ENCODE data around the gene PFKL.
"Not testable (repeated sequence)": the region's sequence is repeated elsewhere in the genome, so short reads cannot be mapped to it uniquely, and the experiment has no call there.

PFKL gene

DNA sequence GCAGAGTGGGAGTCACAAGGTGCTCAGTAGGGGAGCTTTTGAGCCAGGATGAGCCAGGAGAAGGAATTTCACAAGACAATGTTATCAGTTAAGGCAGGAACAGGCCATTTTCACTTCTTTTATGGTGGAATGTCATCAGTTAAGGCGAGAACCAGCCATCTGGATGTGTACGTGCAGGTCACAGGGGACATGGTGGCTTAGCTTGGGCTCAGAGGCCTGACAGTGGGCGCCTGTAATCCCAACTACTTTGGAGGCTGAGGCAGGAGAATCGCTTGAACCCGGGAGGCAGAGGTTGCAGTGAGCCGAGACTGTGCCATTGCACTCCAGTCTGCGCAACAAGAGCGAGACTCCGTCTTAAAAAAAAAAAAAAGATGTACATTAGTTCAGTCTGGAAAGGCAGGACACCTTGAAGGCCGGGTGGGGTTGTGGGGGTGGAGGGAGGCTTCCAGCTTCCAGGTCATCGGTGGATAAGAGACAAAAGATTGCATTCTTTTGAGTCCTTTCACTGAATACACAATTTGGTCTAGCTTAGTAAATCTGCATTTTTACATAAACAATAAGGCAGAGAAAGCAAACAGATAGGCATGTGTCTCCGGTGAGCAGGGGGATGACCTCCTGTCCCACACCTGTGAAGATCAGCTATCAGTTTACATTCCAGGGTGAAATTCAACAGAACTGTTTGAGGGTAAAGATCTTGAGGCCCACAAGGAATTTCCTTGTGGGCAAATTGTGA is 42.0 kb downstream of the PFKL start:
- not testable (repeated sequence) for DNase-seq (ENCODE audit: low read depth in 2 of 2, low spot score in 1 of 2)

DNA sequence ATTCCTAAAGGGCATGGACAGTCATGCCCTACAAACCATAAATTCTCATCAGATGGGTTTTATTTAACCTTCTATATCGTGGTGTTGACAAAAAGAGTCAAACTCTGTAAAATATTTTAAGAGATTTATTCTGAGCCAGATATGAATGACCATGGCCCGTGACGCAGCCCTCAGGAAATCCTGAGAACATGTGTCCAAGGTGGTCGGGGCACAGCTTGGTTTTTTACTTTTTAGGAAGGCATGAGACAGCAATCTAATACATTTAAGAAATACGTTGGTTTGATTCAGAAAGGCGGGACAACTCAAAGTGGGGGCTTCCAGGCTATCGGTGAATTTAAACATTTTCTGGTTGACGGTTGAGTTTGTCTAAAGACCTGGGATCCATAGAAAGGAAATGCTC is 43.1 kb downstream of the PFKL start:
- DNase-seq (ENCODE audit: low read depth in 2 of 2, low spot score in 1 of 2): not testable (repeated sequence)

DNA sequence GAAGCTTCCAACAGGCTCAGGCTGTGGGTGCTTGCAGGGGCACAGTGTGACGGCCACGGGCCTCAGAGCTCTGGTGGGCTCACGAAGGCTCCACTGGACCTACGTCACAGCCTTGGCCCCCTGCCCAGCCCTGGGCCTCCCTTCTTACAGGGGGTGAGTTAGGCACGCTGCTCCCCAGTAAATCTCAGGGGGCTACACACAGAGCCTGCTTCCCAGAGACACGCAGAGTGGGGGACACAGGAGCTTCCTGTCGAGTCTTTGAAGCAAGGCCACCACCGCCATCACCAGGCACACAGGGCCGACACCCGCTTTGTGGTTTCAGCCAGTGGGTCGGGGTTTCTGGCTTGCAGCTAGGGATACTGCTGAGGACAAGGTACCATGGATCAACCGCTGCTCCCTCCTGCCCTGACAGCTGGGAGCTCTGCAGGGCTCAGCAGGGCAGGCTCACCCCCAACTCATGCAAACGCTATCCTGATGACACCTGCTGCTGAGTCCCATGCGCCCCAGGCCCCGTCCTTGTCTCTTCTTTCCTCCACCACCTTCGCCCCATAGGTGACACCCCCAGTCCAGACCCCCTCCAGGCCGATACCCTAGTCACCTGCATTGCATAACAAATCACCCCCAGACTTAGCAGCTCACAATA is 44.8 kb downstream of the PFKL start:
- DNase-seq (ENCODE audit: low read depth in 2 of 2, low spot score in 1 of 2): no peak

DNA sequence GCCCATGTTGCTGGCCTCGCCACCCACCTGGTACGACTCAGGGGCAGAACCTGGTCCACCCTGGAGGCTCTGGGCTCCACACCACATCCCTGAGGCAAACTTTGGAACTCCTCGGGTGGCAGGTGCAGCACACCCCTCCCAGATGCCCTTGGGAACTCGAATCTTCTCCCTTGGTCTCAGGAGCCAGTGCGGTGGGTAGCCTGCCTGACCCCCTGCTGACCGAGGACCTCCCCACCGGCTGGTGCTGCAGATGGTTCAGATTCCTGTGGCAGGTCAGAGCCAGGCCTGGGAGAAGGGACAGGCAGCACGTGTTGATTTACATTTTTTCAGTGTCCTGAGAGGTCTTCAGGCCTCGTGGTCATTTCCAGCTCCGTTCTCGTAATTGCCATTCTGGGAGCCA is 45.6 kb downstream of the PFKL start:
- no peak for DNase-seq (ENCODE audit: low read depth in 2 of 2, low spot score in 1 of 2)

DNA sequence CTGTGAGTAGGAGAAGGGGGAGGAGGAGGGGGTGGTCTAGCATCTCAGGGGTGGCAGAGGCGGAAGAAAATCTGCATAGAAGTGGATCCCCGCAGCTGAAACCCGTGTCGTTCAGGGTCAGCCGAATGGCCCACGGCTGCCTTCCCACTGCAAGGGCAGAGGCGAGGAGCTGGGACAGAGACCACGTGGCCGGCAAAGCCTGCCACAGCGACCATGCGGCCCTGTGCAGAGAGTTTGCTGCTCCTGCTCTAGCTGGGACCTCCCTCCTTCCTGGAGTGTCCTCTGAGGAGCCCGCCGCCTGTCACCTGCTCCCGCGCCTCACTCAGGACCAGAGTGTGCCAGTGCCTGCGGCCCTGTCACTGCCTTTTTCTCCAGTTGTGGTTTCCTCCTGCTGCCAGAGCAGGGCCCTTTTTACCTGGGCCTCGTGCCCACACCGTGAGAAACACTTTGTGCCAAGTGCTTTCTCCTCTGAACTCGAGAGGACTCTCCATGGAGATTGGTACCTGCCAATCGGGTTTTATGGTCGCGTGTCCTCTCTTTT is 48.1 kb downstream of the PFKL start:
- no peak for DNase-seq (ENCODE audit: low read depth in 2 of 2, low spot score in 1 of 2)

DNA sequence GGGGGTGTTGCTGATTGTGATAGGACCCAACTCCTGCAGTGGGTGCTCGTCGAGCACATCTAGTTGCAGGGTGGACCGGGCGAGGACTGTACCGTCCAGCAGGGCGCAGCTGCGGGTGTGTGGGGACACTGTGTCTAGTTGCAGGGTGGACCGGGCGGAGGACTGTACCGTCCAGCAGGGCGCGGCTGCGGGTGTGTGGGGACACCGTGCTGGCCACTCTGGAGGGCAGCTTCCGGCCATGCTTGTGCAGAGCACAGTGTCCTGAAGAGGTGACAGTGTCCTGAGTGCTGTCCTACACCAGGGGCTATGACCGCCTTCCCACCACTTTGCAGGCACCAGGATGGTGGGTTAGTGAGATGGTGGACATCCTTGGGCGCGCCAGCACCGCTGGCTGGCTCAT is 49.0 kb downstream of the PFKL start:
- DNase-seq (ENCODE audit: low read depth in 2 of 2, low spot score in 1 of 2): no peak

DNA sequence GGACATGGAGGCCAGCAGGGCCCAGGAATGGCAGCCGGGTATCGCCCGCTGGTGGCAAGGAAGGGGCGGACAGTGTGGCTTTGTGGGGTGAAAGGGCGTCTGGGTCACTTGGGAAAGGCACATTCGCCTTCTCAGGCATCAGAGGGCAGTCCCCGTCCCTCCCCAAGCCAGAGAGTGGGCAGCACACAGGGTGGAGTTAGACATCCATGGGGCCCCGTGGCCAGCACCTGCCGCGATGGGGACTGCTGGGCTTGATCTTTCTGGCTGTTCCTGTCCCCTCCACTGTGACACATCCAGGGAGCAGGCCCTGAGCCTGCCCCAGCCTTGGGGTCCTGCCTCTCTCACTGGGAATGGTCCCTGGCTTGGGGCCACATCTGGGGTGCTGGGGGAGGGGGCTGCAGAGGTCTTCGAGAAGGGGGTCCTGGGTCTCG is 49.6 kb downstream of the PFKL start:
- DNase-seq (ENCODE audit: low read depth in 2 of 2, low spot score in 1 of 2): no peak

DNA sequence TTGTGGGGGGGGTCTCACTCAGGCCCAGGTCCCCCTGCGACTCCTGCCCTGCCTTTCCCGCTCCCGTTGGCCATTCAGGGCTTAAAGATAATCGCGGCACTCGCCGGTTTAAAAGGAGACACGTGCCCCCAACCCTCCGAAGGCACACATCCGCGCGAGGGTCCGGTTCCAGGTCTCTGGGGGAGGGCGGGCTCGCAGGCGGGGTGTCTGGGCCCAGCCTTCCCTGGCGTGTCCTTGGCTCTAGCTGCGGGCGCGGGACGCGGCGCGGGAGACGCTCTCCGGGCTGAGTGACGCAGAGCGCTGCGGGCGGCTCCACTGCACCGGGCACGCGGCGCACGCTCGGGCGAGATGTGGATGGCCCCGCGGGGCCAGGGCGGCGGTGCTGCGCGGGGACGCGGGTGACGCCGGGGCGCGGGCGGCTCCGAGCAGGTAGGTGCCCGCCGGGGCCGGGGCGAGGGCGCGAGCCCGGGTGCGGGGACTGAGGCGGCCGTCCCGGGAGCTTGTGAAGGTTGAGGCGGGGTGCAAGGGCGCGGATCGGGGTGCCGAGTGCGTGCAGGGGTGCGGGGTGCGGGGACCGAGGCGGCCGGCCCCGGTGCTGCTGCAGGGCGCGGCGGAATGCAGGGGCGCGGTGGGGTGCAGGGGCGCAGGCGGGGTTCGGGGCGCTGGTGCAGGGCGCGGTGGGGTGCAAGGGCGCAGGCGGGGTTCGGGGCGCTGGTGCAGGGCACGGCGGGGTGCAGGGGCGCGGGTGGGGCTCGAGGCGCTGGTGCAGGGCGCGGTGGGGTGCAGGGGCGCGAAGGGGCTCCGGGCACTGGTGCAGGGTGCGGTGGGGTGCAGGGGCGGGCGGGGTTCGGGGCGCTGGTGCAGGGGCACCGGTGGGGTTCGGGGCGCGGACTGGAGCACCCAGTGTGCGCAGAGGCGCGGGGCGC is 50.3 kb downstream of the PFKL start:
- DNase-seq (ENCODE audit: low read depth in 2 of 2, low spot score in 1 of 2): no peak

DNA sequence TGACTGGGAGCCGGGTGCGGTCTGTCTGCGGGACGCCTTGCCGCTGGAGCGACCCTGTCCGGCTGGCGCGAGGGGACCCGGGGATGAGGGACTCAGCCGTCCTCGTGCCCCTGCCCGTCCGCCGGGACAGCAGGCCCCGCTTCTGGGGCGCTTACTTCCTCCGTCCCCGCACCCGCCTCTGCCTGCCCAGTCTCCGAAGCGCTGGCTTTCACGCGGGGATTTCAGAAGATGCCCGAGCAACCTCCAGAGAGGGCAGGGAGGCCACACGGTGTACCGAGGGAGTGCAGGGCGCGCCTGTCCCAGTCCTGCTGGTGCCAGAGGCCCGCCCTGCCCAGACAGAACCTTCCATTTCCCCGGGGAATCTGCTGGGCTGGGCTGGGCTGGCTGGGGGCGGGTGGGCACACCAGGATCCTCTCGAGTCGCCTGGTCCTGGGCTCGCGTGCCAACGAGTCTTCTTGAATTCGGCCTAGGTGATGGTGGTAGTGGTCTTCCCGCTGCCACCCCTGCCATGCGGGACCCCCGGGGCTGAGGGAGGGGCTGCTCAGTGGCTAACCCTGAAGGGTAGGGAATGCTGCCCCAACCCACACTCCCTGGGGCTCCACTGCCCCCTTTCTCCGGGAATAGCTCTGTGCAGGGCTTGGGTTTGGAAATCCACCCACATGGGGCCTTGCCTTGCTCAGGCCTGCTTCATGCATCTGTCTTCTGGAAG is 51.1 kb downstream of the PFKL start:
- no peak for DNase-seq (ENCODE audit: low read depth in 2 of 2, low spot score in 1 of 2)

DNA sequence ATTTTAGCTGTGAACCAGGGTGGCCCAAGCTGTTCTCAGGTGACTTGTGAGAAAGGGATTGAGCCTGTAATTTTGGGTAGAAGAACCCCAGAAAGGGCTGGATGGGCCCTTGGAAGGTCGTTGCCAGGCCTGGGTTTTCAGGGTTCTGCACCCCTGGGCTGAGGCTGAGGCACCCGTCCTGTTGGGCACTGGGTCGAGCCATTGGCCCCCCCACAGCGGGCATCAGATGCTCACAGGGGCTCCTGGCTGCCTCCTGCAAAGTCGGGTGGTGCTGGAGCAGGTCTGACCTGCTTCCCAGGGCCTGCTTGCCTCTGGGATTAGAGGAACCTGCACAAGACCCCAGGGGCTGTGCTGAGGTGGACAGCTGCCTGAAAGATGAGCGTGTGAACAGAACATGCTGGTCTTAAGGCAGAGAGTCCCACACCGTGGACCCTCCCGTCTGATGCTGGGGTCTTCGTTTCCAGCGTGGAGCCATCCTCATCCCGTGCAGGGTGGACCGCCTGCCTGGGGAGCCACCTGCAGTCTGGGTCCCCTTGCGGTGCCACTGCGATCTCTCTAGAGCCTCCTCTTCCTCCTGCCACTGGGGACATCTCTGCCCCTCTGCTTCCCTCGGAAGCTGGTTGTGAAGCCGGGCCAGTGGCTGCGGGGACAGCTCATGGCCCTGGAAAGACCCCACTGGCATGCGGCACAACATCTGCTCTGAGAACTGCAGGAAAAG is 51.8 kb downstream of the PFKL start:
- no peak for DNase-seq (ENCODE audit: low read depth in 2 of 2, low spot score in 1 of 2)

DNA sequence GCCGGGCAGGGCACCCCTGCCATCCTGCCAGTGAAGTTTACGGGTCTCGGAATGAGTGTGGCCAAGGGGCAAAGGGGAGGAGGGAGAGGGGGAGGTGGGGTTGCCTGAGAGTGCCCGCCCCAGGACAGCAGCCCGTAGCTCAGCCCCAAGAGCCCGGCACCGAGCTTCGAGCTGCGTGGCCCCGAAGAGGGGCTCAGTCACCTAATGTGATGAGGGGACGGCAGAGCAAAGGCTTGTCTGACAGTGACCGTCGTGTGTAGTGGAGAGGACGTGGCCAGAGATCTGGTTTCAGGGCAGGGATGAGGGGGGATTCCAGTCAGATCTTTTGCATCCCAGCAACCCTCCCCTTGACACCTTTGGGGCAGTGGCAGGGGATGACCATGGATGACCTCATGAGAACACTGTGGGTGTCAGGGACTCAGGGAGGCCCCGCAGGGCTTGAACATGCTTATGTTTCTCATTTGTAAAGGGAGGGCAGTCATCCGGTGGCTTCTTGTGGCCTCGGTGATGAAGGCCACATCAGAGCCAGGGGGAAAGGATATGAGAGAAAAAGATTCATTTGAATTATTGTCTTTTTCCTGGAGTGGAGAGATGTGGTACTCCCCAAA is 52.5 kb downstream of the PFKL start:
- no peak for DNase-seq (ENCODE audit: low read depth in 2 of 2, low spot score in 1 of 2)

DNA sequence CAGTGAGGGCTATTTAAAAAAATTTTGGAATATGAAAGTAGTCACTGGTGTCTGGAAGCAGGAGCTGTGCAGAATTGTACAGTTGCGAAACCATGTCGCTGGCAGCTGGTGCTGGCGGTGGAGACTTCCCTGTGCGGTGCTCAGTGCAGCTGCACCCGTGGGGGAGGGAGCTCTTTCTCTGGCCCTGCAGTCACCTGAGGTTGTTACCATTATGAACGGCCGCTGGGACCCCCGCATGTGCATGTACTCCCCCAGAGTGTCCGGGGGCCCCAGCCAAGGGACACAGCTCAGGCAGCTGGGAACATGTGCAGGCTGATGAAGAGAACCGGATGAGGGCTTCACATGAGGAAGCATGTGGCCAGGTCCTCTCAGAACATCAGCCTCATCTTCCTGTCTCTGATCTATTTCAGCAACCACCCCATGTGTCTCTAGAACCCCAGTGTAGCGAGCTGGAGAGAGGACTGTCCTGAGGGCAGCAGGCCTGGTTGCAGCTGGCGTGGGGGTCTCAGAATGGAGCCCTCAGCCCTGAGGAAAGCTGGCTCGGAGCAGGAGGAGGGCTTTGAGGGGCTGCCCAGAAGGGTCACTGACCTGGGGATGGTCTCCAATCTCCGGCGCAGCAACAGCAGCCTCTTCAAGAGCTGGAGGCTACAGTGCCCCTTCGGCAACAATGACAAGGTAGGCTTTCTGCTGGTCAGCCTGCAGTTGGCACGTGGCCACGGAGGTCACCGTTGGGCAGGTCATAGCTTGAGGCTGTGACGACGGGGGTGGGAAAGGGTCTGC is 53.5 kb downstream of the PFKL start, which contains the start of gene TRPM2:
Gene TRPM2 (plus strand): TSS at position 431 of the 780 bp plus-strand sequence. CDS start 80 bp downstream, at position 511.
- no peak for DNase-seq (ENCODE audit: low read depth in 2 of 2, low spot score in 1 of 2)

DNA sequence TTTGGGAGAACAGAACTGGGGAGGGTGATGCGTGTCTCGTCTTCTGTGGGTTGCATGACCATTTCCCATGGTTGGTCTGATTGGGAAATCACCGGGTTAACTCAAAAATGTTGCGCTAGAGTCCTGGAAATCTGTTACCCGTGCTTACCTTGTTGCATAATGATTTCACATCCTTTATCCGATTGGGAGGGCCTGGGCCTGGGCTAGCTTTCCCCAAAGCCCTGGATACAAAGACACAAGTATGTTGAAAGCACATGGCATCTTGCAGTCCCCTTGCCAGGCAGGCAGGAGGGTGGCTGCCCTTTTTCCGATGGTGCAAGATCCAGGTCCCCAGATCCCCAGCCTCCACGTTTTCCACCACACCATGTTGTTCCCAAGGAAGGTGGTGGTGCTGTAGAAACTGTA is 54.1 kb downstream of the PFKL start:
- DNase-seq (ENCODE audit: low read depth in 2 of 2, low spot score in 1 of 2): no peak

DNA sequence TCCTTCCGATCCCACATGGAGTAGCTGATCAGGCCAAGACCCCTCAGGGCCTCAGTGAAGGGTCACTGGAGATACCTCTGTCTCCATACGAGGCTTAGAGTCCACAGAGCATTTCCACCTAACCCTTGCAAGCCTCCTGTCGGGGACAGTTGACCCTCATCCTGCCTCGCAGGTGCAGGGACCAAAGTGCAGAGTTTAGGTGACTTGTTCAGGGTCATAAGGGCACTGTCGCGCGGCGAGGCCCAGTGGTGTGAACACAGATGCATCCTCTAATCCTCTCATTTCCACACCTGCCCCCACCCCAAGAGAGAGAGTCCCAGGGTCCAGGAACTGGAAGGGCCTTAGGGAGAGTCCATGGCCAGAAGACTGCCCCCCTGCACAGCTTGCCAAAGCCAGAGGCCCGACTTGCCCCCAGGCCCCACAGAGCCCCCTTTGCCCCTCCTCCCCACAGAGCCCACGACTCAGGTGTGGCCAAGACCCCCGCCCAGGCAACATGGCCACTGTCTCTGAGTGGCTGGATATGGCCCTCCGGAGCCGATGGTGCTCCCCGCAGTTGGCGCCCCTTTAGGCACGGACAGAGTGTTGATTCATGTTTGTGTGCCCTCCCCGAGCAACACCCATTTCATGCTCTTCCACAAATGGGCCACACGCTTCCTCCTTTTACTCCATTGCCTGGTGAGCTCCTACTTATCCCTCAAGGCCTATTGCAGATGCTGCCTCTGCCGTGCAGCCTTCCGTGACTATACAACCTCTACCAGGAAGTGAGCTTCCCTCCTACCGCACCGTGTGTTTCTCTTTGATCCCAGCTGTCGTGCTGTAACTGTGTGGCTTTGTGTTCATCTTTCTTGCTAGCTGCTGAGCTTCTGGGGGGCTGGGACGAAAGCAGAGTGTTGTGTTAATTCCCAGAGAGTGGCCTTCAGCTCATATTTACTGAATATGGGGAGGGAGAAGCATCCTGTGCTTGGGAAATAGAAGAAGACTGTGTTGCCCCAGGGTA is 55.2 kb downstream of the PFKL start:
- DNase-seq (ENCODE audit: low read depth in 2 of 2, low spot score in 1 of 2): no peak

DNA sequence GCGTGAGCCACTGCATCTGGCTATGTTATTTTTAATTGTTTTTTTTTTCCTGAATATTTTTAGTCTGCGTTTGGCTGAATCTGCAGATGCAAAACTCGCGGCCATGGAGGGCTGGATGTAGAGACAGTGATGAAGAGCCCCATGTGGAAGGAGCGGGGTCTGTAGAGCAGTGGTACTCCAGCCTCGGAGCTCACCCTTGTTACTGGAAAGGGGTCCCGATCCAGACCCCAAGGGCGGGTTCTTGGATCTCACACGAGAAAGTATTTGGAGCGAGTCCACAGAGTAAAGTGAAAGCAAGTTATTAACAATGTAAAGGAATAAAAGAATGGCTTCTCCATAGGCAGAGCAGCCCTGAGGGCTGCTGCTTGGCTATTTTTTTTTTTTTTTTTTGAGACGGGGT is 56.3 kb downstream of the PFKL start:
- DNase-seq (ENCODE audit: low read depth in 2 of 2, low spot score in 1 of 2): no peak

DNA sequence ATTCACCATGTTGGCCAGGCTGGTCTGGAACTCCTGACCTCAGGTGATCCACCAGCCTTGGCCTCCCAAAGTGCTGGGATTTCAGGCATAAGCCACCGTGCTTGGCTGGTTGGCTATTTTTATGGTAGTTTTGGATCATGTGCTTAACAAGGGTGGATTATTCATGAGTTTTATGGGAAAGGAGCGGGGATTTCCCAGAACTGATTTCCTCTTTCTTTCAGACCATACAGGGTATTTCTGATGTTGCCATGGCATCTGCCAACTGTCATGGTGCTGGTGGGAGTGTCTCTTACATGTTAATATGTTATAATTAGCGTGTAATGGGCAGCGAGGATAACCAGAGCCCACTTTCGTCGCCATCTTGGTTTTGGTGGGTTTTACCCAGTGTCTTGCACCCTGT is 56.8 kb downstream of the PFKL start:
- DNase-seq (ENCODE audit: low read depth in 2 of 2, low spot score in 1 of 2): no peak

DNA sequence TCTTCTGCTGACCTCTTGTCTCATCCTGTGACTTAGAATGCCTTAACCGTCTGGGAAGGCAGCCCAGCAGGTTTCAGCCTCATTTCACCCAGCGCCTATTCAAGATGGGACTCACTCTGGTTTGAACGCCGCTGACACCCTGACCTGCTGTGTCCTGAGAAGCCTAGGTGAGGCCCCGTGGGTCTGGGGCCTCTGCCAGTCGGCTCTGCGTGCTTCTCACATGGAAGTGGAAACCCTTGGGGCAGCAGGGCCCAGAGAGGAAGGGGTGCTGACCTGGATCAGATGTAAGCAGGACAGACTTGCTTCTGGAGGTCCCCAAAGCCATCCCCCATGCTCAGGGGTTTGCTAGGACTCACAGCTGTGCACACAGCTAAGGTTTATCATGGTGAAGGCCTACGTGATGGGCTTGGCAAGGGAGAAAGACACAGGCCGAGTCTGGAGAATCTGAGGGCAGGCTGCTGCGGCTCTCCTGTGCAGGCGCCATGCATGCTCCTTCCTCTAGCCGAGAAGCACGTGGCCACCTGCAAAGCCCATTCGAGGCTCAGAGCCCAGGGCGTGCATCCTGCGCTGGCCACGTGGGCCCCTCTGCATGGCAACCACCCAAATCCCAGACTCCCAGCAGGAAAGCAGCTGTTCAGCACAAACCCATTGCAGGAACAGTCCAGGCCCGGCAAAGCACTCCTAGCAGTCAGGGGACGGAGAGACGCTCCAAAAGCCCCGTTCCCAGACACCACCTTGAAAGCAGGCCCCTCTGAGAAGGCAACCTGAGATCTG is 57.4 kb downstream of the PFKL start:
- DNase-seq (ENCODE audit: low read depth in 2 of 2, low spot score in 1 of 2): no peak

Data from stimulated activated CD8-positive, alpha-beta memory T cell treated with anti-CD3 and anti-CD28 coated beads, Interleukin-4, amount 100 ng/mL, for 1 hour (primary cell).